ENCODE results near the gene LGI2.
"Not testable (repeated sequence)": the region's sequence is repeated elsewhere in the genome, so short reads cannot be mapped to it uniquely, and the experiment has no call there.

LGI2 gene

DNA sequence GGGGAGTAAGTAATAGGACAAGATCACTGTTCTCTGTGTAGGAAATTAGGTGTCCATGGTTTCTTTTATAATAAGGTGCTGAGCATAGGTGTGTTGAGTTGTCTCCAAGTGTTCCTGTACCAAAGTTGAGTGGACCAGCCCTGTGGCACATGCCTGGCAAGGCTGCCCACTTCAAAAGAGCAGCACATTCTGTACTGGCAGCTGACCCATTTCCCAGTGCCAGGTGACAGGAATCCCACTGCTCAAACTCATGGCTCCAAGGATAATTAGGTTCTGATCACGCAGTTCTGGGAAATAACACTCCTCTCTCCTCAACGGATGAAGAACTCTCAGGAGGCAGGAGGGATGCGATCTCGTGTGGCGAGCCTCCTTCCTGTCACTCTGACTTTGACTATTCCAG is 12.8 kb upstream of the LGI2 start:
- no peak for DNase-seq

DNA sequence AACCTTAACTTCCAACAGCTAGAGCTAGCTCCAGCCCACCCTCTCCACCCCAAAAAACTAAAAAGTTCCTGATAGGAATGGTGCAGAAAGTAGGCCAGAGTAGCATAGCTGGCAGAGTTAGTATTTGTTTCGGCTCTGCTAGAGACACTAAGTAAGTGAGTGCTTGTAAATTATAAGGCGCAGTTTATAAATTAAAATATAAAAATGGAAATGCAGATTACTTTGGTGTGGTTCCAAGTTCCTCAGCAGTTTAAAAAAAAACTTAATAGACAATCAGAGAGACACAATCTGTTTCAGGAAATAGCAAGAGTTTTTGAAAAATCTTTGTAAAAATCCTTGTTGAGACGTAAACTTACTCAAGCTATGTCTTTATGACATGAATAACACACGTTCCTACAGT is 2.8 kb upstream of the LGI2 start:
- no peak for DNase-seq

DNA sequence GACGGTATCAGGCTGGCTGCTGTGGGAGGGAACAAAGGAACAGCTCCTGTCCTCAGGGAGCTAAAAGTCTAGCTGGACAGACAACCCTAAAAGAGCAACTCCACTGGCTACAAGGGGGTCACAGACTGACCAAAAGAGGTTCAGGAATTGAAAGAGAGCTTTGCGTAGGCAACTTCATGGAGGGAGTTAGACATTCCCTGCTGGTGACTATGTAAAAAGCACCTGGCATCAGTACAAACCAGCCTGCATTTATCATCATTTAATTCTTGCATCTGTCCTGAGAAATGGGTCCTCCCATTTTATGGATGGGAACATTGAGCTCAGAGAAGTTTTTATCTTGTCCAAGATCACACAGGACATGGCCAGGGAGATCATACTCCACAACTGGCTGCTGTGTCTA is 1.4 kb upstream of the LGI2 start:
- DNase-seq, result no peak

DNA sequence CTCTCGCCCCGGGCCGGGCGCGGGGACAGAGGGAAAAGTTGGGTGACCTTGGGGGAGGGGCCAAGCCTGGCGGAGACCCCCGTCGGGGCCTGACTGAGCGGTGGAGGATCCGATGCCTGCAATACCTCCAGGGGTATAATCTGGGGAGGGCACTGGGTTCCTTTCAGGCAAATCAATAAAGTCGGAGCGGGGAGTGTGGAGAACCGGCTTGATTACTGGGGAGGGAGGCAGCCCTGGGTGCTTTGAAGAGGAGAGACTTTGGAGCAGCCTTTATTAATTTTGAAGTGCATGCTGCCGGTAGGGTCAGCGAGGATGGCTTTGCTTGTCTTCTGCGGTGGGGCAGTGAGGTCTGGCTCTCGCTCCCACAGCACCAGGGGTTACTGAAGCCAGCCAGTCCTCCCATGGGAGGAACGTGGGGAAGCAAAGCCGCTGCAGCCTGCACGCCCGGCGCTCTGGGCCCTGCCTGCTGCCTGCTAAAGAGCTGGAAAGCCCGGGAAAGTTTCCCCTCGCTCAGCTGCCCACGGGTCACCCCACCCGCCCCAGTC is 403 bp upstream of the LGI2 start:
- DNase-seq, result no peak

DNA sequence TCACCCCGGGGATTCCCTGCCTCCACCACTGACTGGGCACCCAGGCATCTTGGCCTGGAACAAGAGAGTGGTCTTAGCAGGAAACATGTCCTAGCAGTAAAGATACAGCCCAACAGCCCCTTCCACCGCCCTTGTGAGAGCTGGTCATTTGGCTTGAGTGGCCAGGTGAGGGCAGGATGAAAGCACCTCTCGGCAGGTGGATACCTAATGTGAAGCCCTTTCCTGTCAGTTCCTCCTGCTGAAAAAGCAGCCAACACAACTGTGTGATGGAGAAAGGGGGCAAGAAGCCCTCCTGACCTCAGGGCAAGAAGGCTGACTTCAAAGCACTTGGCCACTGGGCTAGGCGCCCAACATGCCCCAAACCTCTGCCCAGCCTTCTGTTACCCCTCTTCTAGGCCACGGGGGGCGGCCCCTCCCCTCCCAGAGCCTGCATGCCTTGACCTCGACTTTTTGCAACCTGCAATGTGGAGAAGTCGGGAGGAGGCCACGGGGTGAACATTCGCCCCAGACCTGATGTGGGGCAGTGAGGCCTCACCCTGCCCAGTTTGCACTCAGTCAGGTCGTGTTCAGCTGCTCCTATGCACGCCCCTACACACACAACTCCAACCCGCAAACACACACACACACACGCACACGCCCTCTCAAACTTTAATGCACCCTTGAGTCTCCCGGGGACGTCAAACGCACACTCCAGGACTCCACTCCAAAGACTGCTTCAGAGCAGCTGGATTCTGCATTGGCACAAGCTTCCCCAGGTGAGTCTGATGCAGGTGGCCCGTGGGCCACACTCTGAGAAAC is 1.1 kb downstream of the LGI2 start:
- DNase-seq, result no peak

DNA sequence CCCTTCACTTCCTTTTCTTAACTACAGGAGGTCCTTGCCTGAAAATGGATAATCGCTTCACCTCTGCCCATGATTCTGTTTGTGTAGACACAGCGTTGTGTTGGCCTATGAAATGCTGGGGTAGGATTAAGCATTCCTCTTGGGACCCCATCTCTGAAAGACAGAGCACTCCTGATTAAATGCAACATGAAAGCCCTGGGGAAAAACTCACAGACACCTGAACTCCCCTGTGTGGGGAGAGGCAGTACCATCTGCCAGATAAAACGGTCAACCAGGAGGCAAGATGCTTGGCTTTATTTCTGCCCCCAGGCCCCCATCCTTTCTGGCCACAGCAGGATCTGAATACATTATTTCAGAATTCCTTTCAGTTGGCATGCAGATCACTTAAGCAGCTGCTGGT is 1.9 kb downstream of the LGI2 start:
- no peak for DNase-seq

DNA sequence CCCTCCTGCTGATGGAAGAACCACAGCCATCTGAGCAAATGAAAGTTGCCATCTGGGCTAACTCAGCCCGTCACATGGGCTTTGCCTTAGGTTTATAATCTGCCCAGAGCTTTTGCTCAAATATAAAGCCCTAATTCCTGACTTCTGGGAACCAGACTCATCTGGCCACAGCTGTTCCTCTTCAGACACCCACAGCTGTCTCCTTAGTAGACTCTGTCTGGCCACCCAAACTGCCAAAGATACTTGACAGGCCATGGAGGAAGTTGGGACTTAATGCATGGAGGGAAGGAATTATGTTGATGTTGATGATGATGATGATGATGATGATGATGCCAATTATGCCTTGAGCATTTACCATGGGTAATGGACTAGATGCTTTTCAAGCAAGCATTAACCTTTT is 8.0 kb downstream of the LGI2 start:
- DNase-seq, result no peak

DNA sequence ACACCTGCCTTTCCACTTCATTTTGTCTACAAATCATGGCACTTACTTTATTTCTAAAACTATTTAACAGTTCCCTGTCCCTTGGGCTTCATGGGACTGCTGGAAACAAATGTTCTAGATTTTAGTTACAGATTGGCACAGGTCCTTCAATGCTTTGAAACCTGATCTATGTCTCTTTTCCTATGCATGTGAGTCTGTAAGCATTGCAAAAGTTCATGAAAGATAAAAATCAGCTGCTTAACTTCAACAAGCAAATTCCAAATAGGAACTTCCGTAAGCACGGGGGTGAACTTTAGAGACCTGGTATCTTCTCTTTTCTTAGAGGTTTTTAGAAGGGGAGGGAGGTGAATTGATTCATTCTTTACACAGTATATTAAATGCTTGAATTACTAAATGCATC is 9.5 kb downstream of the LGI2 start:
- peak in 1 of 2 experiments; percentile 15 for DNase-seq

DNA sequence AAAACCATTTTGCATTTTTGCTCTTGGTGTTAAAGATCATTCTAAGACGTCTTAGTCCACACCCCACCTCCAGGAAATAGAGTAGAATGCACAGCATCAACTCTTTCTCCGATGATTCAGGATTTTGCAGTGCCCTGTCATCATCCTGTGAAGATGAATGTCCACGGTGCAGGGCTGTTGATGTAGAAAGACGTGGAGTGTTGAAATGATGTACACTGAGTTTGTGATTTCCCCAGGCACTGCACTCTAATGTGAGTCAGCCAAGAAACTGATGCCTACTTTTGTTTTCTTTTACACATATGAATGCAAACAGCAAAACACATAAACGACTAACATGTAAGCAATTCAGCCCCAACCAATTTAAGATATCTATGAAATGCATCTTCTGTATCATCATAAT is 10.5 kb downstream of the LGI2 start:
- no peak for DNase-seq

DNA sequence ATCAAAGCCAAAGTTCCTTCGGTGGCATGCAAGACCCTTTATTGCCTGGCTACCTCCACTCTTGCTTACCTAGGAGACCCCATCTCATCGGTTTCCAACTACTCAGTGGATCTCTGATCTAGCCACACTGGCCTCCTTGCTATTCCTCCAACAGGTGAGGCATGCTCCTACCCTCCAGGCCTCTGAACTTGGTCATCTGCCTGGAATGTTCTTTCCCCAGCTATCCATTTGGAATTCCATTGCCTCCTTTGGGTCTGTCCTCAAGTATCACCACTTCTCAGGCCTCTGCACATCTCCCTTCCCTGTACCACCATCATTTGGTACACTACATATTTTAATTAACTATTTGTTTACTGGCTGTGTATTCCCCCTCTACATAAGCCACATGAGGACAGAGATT is 11.2 kb downstream of the LGI2 start:
- DNase-seq, result no peak

DNA sequence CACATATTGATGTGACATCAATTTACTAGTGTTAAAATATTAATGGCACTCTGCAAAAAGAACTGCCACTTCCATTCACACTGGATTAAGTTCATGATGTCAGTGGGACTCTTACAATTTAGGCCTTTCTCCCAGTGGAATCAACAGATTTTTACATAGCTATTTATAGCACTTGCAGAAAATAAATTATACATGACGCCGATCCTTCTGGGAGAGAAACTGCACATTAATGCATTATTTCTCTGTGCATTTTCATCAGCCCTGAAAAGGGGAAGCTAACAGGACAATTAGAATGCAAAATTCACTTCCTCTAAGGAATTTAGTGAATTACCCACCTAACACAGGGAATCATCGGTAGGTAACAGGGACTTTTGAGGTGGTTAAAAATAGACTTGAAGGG is 15.7 kb downstream of the LGI2 start:
- DNase-seq, result no peak

DNA sequence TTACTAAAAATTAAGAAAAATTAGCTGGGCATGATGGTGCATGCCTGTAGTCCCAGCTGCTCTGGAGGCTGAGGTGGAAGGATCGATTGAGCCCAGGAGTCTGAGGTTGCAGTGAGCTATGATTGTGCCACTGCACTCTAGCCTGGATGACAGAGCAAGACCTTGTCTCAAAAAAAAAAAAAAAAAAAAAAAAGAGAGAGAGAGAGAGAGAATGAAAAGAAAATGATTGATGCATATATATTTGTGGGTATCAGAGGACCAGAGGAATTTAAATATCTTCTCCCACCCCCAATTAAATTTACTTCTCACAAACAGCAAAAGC is 16.1 kb downstream of the LGI2 start:
- not testable (repeated sequence) for DNase-seq

DNA sequence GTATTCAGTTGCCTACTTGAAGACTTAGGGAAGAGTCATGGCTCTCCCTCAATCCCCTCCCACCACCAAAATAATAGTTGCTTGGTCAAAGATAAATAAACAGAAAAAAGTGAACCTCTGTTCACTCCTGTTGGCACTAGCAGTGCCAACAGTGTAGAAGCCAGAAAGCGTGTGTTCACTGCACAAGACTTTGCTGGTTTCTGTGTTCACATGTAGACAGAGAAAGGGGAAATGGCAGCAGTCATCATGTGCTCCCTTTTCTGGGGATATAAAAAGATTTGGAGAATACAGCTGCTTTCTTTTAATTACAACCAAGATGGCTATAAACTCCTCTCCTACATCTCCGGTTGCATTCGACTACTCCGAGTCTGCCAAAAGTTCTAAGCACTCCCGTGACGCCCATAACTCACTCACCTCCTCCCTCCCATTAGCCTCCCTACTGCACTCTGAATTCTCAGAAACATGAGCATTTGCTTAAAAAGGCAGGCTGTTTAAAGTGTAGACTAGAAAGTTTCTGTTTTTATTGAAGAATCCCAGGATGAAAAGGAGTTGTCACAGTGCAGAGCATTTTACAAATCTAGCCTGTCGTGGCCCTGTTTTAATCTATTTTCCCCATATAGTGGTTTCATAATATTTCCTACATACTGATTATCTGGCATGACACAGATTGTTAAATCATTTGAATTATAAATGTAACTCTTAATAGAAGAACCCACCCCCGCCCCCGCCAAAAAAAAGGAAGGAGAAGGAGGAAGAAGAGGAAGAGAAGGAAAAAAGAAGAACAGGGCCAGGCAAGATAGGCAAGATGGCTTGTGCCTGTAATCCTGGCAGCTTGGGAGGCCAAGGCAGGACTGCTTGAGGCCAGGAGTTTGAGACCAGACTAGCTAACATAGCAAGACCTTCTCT is 16.7 kb downstream of the LGI2 start:
- DNase-seq, result peak in 1 of 2 experiments; percentile 7

DNA sequence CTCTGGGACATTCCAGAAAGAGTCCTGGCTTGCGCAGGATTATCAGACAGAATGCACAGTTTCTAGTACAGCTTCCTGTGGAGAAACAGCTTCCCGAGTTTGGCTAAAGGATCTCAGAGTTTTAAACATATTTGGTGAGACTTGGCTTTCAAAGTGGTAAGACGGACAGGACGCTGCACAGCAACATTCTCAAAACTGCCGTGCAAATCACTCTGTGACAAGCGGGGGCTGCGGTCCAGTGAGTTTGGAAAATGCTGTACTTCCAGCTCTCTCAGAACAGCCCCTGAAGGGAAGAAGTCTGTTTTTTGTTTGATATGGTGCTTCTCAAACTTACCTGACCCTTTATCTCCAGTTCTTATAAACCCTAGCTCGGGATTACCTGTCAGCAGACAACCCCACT is 18.1 kb downstream of the LGI2 start:
- DNase-seq, result no peak

DNA sequence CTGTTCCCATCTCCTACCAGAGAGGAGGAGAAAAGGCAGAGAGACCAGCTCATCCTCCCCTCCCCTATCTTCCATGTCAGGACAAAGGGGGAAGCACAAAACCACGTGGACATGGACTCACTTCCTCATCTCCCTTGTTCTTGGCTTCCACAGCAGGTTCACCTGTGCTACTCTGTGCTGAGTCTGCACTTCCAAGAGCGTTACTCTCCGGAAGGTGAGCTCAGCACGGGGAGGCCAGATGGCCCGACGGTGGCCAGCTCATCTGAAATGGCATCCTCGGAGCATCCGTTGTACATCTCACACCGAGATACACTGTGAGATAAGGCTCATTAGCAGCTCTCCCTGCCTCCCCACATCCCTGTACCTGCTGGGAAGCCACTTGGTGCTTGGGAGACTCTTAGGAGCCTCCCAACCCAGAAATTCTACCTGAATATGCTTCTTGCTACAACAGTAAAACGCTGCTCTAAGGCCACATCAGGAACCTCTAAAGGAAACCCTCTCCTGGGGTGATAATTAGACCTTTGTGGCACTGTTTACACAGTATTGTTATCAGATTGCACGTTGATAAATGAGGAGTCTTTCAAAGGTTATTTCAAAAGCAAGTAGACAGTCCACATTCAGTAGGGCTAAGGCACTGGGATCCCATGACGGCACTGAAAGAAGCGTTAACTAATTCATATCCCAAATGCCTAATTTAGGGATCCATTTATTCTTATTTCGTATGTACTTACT is 19.4 kb downstream of the LGI2 start:
- DNase-seq, result no peak

DNA sequence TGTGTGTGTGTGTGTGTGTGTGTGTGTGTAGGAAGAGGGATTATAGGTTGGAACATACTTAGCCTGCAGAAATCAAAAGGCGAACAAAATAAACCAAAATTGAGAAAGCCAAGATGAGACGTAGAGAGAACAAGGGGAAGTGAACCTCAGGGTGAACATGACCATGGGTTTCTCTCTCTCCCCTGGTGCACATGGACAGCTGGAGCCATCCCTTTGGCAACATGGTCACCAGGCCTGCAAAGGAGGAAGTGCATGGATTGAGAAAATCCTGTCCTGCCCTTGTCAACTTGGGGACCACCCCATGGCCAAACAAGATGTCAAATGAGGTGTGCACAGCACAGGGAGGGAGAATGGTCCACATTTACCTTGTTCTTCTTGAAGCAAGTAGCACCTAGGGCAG is 23.1 kb downstream of the LGI2 start:
- DNase-seq, result no peak

DNA sequence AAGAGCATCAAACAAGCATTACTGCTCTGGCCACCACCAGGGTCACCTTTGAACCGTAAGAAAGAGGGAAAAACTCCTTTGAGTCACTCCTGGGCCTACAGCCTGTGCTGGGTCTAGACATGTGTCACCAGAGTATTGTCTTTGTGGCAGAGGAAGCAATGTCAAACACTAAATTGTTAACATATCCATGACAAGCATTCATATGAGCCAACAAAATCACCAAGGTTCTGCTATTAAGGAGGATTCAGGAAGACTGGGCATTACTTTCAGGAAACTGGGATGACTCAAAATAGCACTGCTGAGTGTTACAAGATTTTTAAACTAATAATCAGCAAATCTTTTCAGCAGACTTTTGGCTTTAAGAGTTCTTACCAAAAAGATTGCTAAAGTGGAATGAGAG is 28.1 kb downstream of the LGI2 start:
- DNase-seq, result no peak

DNA sequence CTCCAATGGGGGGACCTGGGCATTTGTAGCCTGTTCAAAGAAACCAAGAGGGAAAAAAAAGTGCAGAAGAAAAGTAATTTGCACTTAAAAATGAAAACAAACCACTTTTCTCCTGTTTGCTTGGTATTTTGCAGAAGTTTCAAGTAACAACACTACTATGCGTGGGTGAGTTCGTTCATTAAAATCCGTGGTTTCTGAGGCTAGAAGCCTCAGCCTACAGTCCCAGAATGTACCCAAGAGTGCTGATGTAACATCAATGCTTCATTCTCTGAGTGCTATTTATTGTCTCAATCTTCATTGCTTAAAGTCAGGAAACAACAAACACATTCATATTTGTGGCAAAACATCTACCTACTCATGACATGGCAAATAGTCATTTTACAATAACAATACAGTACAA is 29.2 kb downstream of the LGI2 start:
- peak; percentile 8 to 30 for DNase-seq

DNA sequence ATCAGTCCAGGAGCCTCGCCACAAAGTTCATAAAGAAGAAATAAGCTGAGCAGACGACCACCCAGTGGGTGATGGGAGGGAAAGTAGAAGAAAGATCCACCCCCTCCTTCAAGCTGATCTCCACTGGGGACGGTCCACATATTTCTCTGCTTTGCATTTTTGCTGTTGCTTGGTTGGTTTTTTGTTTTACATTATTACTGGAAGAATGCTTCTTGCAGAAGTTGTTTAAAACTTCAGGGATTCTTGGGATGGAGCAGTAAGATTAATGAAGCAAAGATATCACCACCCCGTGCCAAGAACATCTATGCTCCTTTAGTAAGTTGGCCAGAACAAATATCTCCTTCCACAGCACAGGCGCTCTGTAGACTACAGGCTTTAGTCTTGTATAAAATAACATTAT is 30.1 kb downstream of the LGI2 start:
- no peak for DNase-seq

DNA sequence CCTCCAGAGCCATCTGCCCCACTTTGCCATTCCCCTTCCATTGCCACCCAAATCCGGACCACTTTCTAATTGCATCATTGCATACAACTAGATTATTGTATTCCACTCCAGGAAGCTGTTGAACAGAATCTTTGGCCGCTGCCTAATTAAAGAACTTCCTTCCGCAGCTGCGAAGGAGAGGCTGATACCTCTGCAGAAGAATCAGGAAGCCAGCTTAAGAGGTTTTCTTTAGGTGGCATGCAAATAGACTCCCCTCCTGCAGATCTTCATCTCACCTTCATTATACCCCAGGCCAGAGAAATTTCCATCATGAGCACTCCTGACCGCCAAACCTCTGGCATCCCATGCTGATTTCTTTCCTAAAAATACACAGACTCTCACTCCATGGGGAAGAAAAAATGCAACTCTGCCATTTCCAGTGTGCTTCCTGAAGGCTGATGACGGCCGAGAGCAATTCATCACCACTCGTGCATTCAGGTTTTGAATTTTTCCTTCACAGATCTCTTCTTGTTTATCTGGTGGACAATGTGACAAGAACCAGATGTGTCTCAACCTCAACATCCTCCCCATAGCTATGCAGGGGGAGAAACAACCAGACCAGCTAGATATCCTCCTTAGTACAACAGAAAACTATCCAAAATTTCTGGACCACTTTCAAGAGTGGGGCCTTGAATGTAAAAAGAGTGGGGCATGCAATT is 31.2 kb downstream of the LGI2 start:
- peak; percentile 56 to 68 for DNase-seq

DNA sequence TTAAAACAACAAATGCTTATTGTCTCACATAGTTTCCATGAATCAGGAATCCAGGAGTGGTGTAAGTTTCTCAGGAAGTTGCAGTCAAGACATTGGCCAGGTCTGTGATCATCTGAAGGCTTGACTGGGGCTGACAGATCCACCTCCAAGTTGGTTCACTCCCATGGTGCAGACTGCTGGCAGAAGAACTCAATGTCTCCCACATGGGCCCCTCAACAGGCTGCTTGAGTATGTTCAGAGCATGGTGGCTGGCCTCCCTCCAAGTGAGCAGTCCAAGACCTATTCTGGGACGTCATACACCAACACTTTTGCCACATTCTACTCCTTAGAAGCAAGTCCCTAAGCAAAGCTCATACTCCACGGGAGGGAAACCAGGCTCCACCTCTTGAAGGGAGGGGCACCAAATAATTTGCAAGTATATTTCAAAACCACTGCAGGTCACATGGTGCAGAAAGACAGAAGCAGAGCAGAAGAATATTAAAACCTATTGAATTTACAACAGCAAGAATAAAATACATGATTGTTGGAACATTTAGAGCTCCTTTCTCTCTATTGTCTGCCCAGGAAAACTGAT is 35.3 kb downstream of the LGI2 start:
- no peak for DNase-seq

DNA sequence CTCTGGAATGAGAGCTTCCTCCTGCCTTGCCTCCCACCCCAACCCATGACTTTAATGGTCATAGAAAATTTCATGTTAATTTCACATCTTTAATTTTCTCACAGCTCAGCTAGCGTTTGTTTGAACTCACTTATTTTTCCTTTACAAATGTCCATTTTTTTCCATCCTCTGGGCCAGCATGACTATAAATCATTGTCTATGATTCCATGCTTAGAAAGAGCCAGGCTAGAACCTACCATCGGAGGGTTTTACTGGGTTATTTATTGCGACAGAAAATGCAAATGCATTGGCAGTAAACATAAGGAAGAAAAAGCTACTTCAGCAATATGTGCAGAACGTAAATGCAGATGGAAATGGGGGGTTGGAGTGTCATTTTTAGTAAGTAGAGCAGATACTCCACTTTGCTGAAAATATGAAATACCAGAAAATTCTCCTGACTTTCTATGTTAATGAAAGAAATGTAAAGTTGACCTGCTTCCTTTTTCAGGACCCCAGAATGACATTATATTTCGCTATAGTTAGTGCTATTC is 37.1 kb downstream of the LGI2 start:
- no peak for DNase-seq
